ENCODE measurements around the gene WDTC1. TPM values are rescaled to one million over a fixed set of nuclear protein-coding genes. Genes with fewer than 3 reads are reported as not detected.

WDTC1 gene
- total RNA-seq, 1 experiment from 2014 or later = 26.6 TPM

GRCh38 chr1:27274204-27274603 lies 39.8 kb downstream of the WDTC1 start:
- no peaks in the 10 kb centered on the region for H3K79me2 ChIP-seq (ENCODE audit: insufficient read depth, low read length)
- H3K4me1 ChIP-seq (ENCODE audit: control insufficient read depth in 1 of 2, insufficient read depth in 2 of 2, low read length in 2 of 2) = no peaks in the 10 kb centered on the region
- H3K9ac ChIP-seq (ENCODE audit: low read length) = no peak overlapping the region
- no peaks in the 10 kb centered on the region for H3K9me3 ChIP-seq (ENCODE audit: control insufficient read depth in 1 of 2, insufficient read depth in 1 of 2, low read depth in 1 of 2, low read length in 2 of 2)
- no TSS peak for BruUV-seq (replicated peaks)
- H4K20me1 ChIP-seq (ENCODE audit: insufficient read depth) = no peaks in the 10 kb centered on the region
- H3K27me3 ChIP-seq (ENCODE audit: insufficient read depth, low read length) = no peaks in the 10 kb centered on the region
- H3K27ac ChIP-seq (ENCODE audit: low read depth, low read length) = no peak overlapping the region
- H3K4me3 ChIP-seq (replicated peaks in 1 of 2; ENCODE audit: low read depth in 1 of 2, low read length in 2 of 2) = no peak overlapping the region
- ChIA-PET POLR2A (no interaction called here), RAD21 (ENCODE audit: low non-redundant PET in 1 of 2, low total read pairs in 2 of 2, uncharacterized antibody in 2 of 2, unreplicated experiment in 2 of 2) (no interaction called here), CTCF (no interaction called here)
- no peak overlapping the region for H3K4me2 ChIP-seq (ENCODE audit: low read length)
- ATAC-seq = no peak
- DNase-seq (ENCODE audit: low read depth, low spot score) = no peak
- H2AFZ ChIP-seq (ENCODE audit: low read depth, low read length, poor library complexity, severe bottlenecking) = no peak overlapping the region
- no peaks in the 10 kb centered on the region for H3K9me2 ChIP-seq (ENCODE audit: insufficient read depth)
- no peaks in the 10 kb centered on the region for H3K36me3 ChIP-seq (ENCODE audit: control insufficient read depth in 1 of 2, insufficient read depth in 2 of 2, low read length in 2 of 2)
- intact Hi-C loops (cut with micrococcal nuclease) = no loop called here
- TF ChIP-seq SIN3A (IDR thresholded peaks at IDR 0.05; ENCODE audit: low read depth) = no peak
- no peak for TF ChIP-seq MAX (IDR thresholded peaks at IDR 0.05)
- TF ChIP-seq ZBTB33 (IDR thresholded peaks at IDR 0.05; ENCODE audit: extremely low read depth, insufficient replicate concordance, low read length) = no peak
- TF ChIP-seq CTCF (IDR thresholded peaks at IDR 0.05 in 2 of 3, conservative IDR thresholded peaks at IDR 0.05 in 1 of 3; ENCODE audit: borderline replicate concordance in 1 of 3, insufficient read depth in 1 of 3, low read depth in 2 of 3, low read length in 2 of 3) = no peak
- no peak for TF ChIP-seq ELF1 (IDR thresholded peaks at IDR 0.05; ENCODE audit: borderline replicate concordance, low read depth)
- TF ChIP-seq CBX3 (IDR thresholded peaks at IDR 0.05; ENCODE audit: low read depth) = no peak
- no peak for TF ChIP-seq JUND (IDR thresholded peaks at IDR 0.05)
- TF ChIP-seq EGR1 (IDR thresholded peaks at IDR 0.05; ENCODE audit: low read depth) = no peak
- no peak for TF ChIP-seq ZNF274 (IDR thresholded peaks at IDR 0.05; ENCODE audit: low read depth, low read length)
- no peak for TF ChIP-seq EZH2phosphoT487 (IDR thresholded peaks at IDR 0.05; ENCODE audit: borderline replicate concordance)
- no peak for TF ChIP-seq FOSL1 (IDR thresholded peaks at IDR 0.05; ENCODE audit: low read depth)
- no peak for TF ChIP-seq SRF (IDR thresholded peaks at IDR 0.05; ENCODE audit: low read depth)

All from HCT116 (cell line).